ENCODE data around the gene TMEM270.

Gene TMEM270

DNA sequence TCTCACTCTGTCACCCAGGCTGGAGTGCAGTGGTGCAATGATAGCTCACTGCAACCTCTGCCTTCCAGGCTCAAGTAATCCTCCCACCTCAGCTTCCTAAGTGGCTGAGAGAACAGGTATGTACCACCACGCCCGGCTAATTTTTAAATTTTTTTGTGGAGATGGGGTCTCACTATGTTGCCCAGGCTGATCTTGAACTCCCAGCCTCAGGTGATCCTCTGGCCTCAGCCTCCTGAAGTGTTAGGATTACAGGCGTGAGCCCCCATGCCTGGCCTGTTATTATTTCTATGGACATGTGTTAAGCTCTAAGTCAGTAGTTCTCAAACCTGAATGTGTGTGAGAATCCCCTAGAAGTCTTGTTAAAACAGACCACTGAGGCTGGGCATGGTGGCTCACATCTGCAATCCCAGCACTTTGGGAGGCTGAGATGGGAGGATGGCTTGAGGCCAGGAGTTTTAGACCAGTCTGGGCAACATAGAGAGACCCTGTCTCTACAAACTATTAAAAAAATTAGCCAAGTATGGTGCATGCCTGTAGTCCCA is 24.5 kb downstream of the TMEM270 start:
- DNase-seq = no peak

DNA sequence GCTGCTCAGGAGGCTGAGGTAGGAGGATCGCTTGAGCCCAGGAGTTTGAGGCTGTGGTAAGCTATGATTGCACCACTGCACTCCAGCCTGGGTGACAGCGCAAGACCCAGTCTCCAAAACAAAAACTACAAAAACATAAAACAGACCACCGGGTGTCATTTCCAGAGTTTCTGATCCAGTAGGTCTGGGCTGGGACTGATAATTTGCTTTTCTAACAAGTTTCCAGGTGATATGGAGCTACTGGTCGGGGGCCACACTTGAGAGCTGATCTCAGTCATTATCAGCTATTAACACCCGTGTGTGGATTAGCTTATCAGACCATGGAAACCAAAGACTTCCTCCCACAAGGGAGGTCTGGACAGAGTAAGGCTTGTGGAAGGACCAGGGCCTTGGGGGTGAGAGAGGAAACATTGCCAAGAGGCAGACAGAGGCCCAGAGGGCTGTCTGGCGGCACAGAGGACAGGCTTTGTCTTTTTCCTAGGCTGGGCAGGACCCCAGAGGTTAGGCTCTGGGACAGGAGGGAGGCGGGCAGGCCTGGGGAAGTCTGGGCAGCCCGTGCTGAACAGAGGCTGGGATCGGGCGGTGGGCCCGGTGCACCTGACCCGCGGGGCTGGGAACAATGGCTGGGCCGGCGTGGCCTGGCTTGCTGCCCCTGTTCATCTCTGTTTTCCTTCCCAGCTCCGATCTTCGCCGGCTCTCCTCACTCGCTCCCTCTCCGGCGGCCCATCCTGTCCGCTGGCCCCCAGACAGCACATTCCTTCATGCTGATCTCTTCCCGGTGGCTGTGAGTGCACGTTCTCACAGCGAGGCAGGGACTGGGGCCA is 25.2 kb downstream of the TMEM270 start:
- peak in 24 of 58 donors; percentile 7 to 51 (median 20) for DNase-seq

DNA sequence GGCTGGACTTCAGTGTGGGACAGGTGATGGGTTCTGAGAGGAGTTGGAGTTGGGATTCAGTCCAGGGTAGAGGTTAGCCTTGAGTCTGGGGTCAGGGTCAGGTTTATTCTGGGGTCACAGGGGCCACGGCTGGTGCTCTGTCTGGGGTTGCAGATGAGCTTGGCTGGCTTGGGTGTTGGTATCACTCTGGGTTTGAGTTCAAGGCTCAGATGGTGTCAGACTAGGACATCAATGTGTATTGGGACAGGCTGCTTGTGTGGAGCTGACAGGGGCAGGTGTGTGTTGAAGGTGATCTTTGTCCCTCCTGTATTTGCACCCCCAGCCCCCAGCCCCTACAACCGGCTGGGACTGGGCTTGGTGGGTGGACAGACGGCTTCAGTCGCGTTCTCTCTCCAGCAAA is 26.8 kb downstream of the TMEM270 start:
- no peak for DNase-seq

DNA sequence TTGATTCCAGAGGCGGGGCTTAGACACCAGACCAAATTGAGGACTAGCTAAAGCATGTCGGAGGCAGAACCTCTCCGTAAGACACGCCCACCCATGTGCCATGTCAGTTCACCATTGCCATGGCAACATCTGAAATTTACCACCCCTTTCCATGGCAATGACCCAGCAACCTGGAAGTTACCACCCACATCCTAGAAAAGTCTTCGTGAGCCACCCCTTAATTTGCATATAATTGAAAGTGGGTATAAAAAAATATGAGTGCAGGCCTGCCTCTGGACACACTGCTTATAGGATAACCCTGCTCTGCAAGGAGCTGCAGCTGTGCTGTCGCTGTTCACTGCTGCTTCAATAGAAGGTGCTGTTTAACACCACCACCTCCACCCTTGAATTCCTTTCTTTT is 28.0 kb downstream of the TMEM270 start:
- no peak for DNase-seq

DNA sequence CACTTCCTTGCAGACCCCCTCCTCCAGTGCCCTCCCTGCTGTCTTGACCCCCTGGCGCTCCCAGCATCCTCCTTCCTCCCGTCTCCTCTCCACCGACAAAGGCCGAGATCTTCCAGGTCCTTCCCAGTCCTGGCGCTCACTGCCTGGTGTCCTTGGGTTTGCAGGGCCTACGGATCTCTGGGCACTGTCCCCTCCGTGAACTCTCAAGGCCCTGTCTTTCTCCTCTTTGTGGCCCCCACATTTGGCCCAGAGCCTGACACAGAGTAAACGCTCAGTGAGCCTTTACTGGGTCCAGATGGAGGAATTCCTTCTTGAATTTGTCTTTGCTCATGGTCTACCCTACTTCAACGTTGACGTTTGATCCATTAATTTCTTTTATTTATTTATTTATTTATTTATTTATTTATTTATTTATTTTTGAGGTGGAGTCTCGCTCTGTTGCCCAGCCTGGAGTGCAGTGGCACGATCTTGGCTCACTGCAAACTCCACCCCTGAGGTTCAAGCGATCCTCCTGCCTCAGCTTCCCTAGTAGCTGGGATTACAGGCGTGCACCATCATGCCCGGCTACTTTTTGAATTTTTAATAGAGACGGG is 29.7 kb downstream of the TMEM270 start:
- DNase-seq = no peak

DNA sequence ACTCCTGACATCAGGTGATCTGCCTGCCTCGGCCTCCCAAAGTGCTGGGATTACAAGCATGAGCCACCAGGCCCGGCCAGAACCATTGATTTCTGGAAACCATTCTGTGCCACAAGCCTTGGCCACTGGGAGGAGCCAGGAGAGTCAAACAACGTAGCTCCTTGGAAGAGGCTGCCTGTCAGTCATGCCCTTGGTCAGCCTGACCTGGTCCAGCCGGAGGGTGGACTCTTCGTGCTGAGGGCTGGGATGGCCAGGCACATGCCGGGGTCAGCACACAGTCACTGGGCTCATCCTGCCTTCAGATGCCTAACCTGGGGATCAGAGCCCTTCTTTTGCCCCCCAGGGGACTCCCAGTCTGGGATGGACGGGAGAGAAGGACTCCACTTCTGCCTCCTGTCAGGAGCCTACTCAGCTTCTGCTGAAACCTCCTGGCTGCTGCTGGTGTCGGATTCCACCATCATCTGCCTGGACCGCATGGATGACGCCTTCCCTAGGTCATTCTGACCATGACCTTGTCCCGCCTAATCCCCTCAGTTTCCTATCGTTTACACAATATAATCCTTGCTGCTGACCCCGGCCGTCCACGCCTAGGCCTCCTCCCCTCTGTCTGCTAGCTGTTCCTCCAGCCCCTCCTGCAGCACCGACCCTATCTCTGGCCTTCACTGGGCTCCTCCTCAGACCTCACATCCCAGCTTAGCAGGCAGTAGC is 30.4 kb downstream of the TMEM270 start:
- no peak for DNase-seq

DNA sequence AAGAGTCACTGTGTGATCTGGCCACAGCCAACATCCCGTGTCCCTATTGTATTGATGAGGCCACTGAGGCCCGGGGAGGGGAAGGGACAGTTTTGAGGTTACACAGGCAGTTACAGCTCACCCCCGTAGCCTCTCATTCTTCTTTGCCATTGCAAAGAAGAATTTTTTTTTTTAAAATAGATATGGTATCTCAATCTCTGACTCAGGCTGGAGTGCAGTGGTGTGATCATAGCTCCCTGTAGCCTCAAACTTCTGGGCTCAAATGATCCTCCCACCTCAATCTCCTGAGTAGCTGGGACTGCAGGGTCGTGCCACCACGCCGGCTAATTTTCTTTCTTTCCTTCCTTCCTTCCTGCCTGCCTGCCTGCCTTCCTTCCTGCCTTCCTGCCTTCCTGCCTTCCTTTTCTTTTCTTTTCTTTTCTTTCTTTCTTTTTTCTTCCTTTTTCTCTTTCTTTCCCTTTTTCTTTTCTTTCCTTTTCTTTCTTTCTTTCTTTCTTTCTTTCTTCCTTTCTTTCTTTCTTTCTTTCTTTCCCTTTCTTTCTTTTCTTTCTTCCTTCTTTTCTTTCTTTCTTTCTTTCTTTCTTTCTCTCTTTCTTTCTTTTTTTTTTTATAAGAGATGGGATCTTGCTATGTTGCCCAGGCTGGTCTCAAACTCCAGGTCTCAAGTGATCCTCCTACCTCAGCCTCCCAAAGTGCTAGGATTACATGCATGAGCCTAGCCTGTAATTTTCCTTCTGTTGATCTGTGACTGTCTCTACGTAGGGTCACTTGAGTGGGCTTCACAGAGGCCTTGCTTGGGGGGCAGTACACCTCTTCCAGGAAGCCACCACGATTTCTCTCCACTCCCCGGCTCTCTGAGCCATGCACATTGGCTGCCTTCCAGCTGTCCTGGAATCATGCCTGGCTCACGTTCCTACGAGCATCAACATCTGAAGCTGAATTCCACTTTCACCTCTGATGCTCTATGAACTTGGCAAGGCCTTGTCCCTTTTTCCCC is 31.3 kb downstream of the TMEM270 start:
- DNase-seq = peak in 1 of 58 donors; percentile 24

DNA sequence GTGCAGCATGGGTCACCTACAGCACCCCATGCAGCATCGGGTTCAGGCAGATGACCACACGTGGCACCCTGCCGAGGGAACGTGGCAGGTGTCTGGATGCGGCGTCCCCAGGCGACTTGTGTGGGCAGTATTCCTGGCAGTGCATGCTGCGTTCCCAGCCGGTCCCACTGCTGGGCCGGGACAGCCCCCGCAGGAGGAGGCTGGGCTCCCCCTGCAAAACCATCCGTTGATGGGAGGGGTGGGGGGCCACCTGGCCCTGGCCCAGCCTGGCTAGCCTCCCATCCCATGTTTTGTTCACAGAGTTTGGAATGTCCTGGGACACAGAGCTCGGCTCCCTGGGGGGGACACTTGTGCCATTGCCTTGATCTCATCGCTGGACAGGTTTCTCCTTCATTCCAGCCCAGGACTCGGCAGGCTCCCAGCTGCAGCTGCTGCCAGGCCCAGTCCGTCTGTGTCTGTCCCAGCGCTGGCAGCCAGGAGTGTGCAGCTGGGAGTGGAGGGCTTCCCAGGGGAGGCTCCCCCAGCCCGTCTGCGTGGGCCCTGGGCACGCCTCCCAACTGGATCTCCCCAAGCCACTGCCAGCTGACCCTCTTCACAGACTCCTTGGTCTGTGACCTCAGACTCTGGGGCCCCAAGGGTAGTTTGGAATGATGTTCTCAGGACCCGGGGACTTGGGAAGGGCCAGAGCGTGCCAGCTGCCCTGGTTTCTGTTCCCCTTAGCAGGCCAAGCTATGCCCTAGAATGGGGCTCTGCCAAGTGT is 32.6 kb downstream of the TMEM270 start:
- peak in 32 of 58 donors; percentile 8 to 63 (median 30) for DNase-seq

DNA sequence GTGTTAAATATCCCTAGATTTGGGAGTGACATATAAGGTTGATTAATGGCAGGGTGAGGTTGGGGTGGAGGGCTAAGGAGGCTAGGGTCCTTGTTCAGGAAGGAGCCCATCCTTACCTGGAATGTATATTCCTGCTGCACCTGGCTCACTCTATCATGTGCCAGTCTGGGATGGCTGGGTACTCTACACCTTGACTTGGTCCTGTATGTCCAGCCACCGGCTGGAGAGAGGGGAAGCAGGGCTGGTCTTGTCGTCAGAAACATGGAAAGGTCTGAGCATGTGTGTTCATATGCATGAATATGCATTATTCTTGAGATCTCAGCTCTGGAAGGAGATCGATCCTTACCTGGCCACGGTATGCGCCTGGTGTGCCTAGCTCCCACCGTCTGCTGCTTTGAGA is 33.2 kb downstream of the TMEM270 start:
- DNase-seq = no peak

DNA sequence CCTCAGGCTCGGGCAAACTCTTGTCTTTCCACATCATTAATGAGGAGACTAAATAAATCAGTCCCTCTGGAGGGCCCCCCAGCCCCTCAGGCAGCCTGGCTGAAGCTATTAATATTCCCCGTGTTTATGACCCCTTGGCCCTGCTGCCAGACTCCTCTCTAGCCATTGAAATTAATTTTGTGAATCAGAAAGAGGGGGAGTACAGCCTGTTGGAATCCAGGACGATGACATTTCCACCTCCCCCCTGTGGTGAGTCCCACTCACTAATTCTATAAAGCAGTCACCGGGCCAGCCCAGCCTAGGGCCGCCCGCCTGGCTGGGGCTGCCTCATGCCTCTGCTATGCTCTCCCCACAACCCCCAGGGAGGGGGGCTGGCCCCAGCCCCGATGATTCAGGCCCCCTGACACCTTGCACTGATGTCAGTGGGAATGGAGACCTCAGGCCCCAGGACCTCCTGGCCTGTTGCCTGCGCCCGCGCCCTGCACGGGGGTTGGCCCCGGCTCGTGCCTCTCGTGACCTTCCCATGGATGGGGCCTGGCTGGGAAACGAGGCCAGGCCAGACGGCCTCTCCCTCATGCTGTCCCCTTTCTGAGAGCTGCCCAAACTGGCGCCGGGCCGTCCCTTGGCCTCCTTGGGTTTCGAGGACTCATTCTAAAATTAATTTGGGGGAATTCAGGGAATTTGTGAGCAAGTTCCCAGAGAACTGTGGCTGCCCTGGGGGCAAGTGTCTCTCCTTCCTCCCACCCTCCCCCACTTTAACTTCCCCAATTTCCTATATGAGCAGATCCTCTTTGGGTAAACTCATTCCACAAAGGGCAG is 34.0 kb downstream of the TMEM270 start:
- no peak for DNase-seq

DNA sequence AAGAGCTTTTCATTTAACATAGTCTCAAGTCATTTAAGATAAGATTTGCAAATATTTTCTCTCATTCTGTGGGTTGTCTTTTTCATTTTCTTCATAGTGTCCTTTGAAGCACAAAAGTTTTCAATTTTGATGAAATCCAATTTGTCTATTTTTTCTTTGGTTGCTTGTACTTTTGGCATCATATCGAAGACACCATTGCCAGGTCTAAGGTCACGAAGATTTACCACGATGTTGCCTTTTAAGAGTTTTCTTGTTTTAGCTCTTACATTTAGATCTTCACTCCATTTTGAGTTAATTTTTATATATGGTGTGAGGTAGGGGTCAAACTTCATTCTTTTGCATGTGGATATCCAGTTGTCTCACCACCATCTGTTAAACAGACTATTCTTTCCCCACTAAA is 34.7 kb downstream of the TMEM270 start:
- no peak for DNase-seq

DNA sequence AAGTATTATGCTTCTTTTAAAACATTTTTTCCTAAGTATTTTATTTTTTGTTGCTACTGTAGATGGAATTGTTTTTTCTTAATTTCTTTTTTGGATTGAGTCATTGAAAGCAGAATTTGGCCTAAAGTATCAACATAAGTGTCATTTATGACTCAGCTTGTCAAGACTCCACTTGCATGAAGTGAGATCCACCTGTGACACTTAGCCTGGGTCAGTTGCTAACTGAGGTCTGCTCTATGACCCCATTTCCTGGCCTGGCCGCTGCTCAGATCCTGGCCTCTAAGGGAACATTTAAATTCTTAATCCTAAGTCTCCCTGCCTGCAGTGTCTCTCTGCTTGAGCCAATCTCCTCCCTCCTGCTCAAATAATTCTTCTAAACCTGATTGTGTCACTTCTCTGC is 35.5 kb downstream of the TMEM270 start:
- no peak for DNase-seq

DNA sequence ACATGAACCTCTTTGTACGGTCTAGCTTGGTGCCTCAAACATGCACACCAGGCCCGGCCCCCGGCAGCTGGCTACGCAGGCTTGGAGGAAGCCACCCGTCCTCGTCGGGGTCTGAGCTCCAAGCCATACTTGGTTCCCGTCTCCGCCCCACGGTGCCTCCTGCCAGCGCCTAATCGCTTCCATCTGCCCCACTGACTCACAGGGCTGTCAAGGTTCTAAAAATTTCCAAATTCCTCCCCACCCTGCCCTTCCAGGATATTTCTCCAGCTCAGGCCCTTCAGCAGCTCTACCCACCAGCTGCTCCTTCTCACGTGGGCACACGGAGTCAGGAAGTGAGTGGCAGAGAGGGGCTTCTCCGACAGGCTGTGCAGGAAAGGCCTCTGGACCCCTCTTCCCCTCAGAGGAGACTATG is 38.8 kb downstream of the TMEM270 start:
- DNase-seq = no peak

DNA sequence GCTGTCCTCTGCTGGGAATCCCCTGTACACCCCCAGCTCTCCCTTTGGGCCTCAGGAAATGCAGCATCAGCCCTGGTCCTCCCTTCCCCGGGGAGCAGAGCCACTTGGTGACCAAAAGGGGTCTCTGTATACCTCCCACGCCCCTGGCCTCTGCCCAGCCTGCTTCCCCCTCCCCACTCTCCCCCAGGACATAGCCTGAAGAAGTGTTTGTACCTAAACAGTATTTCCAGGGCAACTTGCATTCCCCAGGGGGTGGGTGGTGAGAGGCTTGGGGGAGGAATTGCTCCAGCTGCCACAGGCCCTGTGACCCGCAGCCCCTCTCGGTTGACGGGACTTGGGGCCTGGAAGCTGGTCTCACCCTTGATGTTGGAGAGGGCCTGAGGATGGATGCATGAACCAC is 39.3 kb downstream of the TMEM270 start:
- no peak for DNase-seq

DNA sequence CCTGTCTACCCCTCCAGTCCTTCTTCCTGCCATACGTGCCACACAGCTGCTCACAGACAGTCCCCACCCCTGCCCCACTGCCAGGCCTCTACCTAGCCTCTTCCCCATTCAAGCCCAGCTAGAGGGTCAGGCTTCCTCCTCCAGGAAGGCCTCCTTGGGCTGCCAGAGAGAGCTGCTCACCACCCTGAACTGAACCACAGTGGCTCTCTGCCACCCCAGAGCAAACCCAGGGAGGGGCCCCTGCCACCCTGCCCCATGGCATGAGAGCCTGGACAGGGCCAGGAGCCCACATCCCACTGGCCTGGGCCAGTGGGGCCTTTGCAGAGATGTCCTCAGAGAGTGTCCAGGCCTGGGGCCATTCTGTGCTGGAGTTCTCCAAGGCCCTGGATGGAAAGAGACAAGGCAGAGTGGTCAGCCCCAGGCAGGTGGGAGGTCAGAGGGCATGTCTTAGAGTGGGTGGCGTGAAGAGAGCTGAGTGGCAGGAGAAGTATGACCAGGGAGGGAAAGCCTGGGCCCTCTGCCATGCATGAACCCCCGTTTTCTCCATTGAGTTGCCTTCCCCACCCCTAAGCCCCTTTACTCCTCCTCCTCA is 40.4 kb downstream of the TMEM270 start:
- no peak for DNase-seq

DNA sequence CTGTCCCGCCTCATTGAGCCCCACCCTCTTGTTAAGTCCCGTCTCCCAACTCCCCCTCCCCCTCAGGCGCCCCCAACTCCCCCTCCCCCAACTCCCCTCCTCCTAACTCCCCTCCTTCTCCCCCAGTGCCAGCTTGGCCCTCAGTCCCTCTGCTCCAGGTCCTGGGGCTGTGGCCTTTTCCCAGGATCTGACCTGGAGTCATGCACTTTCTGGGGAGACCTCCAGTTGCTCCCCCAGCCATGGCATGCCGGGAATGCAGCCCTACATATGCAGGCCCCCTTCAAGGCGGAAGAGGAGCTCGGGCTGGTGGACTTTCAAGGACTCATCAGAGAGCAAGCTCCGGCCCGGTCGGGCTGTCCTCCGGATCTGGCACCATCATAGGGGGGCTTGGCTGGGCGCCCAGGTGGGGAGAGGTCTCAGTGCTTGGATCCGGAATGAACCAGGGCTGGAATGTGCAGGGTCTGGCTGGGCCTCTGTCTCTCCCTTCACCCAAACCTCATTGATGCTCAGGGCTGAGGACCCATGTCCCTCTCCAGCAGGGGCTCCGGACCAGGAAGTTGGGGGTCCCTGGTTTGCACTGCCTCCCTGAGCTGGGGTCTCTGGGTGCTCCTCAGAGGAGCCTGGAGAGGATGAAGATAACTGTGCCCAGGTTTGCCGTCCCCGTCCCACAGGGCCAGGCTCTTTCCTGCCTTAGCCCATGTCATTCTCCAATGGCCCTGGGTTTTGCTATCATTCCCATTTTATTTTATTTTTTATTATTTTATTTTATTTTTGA is 41.1 kb downstream of the TMEM270 start:
- DNase-seq = no peak

DNA sequence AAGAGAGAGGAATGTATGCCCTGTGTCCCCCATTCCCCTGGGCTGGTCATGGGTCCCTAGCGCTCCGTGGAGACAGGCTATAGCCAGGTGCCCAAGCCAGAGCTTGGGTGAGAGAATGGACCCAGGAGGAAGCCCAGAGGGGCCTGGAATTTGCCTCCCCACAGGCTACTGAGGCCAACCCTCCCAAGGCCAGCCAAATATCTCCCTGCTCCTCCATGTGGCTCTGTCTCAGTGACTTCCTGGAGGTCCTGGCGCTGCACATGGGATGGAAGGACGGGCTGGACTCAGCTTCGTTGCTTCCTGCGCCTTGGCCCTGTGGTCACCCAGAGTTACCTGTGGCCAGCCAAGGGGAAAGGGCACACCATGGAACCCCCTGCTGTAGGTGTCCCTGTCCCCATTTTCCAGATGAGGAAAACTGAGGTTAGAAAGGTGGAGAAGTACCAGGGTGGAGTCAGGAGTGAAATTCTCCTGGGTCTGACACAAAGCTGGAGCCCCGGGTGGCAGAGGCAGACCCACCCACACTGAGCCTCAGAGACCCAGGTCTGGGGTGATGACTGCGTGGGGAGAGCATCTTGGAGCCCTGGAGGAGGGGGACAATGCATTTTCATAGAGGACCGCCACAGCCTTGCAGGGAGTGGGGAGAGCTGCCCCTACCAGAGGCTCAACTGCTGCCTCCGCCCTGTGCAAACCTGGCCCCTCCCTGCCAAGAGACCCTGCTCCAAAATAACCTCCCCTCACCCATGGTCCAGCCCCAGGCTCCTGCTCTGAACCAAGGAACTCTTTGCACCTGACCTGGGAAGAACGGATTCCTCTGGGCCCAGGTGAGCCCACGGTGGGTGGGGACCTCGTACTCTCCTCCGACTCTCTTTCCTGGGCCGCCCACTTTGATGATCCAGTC is 42.6 kb downstream of the TMEM270 start:
- no peak for DNase-seq
